ENCODE data around the gene CHAC2. TPM values are rescaled to one million over a fixed set of nuclear protein-coding genes. Genes with fewer than 3 reads are reported as not detected.

CHAC2 gene
- total and polyA plus RNA-seq, 2 of the 13 experiments (the other 11 are each of a cell fraction or from before 2014, with no cell fraction given) = 1.7 to 10.7 TPM

- POLR2A ChIA-PET = no interaction called here
- intact Hi-C loops (cut with micrococcal nuclease; ENCODE audit: unreplicated experiment) (no loop called here), in situ Hi-C loops (cut with HindIII; ENCODE audit: extremely low pct_ligation_motif_present, low pct_unique_long_range_greater_than_20kb) (no loop called here)
- H3K4me1 ChIP-seq (ENCODE audit: insufficient read depth, low read length) = no peaks in the 10 kb centered on the region
- no peak overlapping the region for H3K9ac ChIP-seq (ENCODE audit: insufficient read depth, low read depth, low read length)
- WGBS (ENCODE audit: low lambda C conversion rate) = 98% methylated on average over 4 of the region's 4 CpGs
- ATAC-seq (no peak), FAIRE-seq (no peak), DNase-seq (ENCODE audit: low spot score) (no peak)
- H3K27ac ChIP-seq (ENCODE audit: extremely low read length, insufficient read depth, low read length) = no peak overlapping the region
- TF ChIP-seq ZNF44 (CRISPR knock-in tag; IDR thresholded peaks at IDR 0.05) (no peak), ZNF747 (CRISPR knock-in tag; IDR thresholded peaks at IDR 0.05; ENCODE audit: borderline replicate concordance) (no peak), ZNF282 (IDR thresholded peaks at IDR 0.05; ENCODE audit: partially characterized antibody) (no peak), ZNF766 (CRISPR knock-in tag; IDR thresholded peaks at IDR 0.05; ENCODE audit: borderline replicate concordance) (no peak), GPBP1L1 (CRISPR knock-in tag; IDR thresholded peaks at IDR 0.05) (no peak), HDAC1 (CRISPR knock-in tag; IDR thresholded peaks at IDR 0.05) (no peak), PITX1 (CRISPR knock-in tag; IDR thresholded peaks at IDR 0.05) (no peak), ZNF260 (CRISPR knock-in tag; IDR thresholded peaks at IDR 0.05; ENCODE audit: borderline replicate concordance, low read depth) (no peak), NFE2 (CRISPR knock-in tag; IDR thresholded peaks at IDR 0.05) (no peak), JDP2 (CRISPR knock-in tag; IDR thresholded peaks at IDR 0.05; ENCODE audit: borderline replicate concordance) (no peak), KLF16 (CRISPR knock-in tag; IDR thresholded peaks at IDR 0.05) (no peak), TRAFD1 (CRISPR knock-in tag; IDR thresholded peaks at IDR 0.05; ENCODE audit: borderline replicate concordance) (no peak), ZKSCAN8 (CRISPR knock-in tag; IDR thresholded peaks at IDR 0.05; ENCODE audit: borderline replicate concordance) (no peak), MYNN (CRISPR knock-in tag; IDR thresholded peaks at IDR 0.05; ENCODE audit: low read depth) (no peak)
- no peak overlapping the region for H3K4me3 ChIP-seq (replicated peaks in 1 of 3; ENCODE audit: insufficient read depth in 1 of 3, low read depth in 2 of 3, low read length in 3 of 3)
- no peaks in the 10 kb centered on the region for H3K27me3 ChIP-seq (ENCODE audit: control insufficient read depth in 1 of 2, insufficient read depth in 2 of 2, low read length in 2 of 2)
- no peaks in the 10 kb centered on the region for H3K79me2 ChIP-seq (ENCODE audit: insufficient read depth, low read length)
- CTCF ChIA-PET (ENCODE audit: low intra/inter-chr PET ratio, low total read pairs) = no interaction called here
- H3K9me3 ChIP-seq (ENCODE audit: low read length) = no peaks in the 10 kb centered on the region
- H3K36me3 ChIP-seq (replicated peaks in 1 of 2; ENCODE audit: control insufficient read depth in 1 of 2, insufficient read depth in 2 of 2, low read length in 2 of 2) = peaks cover 7 to 34% of the 10 kb centered on the region in 2 experiments
- H4K20me1 ChIP-seq (ENCODE audit: insufficient read depth, low read length) = no peaks in the 10 kb centered on the region
- H3K4me2 ChIP-seq (ENCODE audit: low read depth, low read length) = no peak overlapping the region
- H2AFZ ChIP-seq (ENCODE audit: low read length) = no peak overlapping the region
- BruUV-seq (replicated peaks) = no TSS peak
Observed at GRCh38 chr2:53752385-53752784, 15.2 kb upstream of the CHAC2 start.
